GM12878 (cell line): ENCODE results near the gene CBARP. TPM values are rescaled to one million over a fixed set of nuclear protein-coding genes. Genes with fewer than 3 reads are reported as not detected.

Experiments
- ASH2L ChIP-seq: fragments of 300-600, 200-600 bp; sonication (generic); IDR thresholded peaks from 2 replicates; pipeline ENCODE4 v1.6.1; 2017; ENCODE audit warnings: low read depth, mild to moderate bottlenecking, borderline replicate concordance
- BACH1 ChIP-seq: fragments of 450-650 bp; IDR thresholded peaks from 2 replicates; pipeline ENCODE4 v1.6.1; 2017; ENCODE audit warnings: mild to moderate bottlenecking, borderline replicate concordance
- CHD2 ChIP-seq: IDR thresholded peaks from 2 replicates; pipeline ENCODE4 v1.6.1; 2011; ENCODE audit warnings: low read depth, low read length, improper control_type of control experiment, borderline replicate concordance
- DPF2 ChIP-seq: fragments of 450-650 bp; IDR thresholded peaks from 2 replicates; pipeline ENCODE4 v1.6.1; 2017; ENCODE audit warnings: mild to moderate bottlenecking
- HDAC6 ChIP-seq: fragments of 200-600 bp; sonication (generic); IDR thresholded peaks from one replicate; pipeline ENCODE4 v1.8.0; 2017; ENCODE audit warnings: antibody characterized with exemption; ENCODE audit not compliant: unreplicated experiment
- IRF5 ChIP-seq: fragments of 450-650 bp; IDR thresholded peaks from 2 replicates; pipeline ENCODE4 v1.6.1; 2017; ENCODE audit warnings: borderline replicate concordance
- MEF2A ChIP-seq: IDR thresholded peaks from 2 replicates; pipeline ENCODE4 v1.6.1; 2011; ENCODE audit warnings: low read depth, mild to moderate bottlenecking, low read length, moderate library complexity; ENCODE audit not compliant: insufficient read depth
- MEF2B ChIP-seq: fragments of 450-650 bp; IDR thresholded peaks from 2 replicates; pipeline ENCODE4 v1.6.1; 2018; ENCODE audit warnings: mild to moderate bottlenecking, moderate library complexity; ENCODE audit not compliant: partially characterized antibody, poor library complexity, severe bottlenecking
- NRF1 ChIP-seq: conservative IDR thresholded peaks from 2 replicates; pipeline ENCODE4 v1.6.1; 2011; ENCODE audit warnings: mild to moderate bottlenecking, low read depth, low read length, improper control_type of control experiment
- RB1 ChIP-seq: fragments of 450-650 bp; formaldehyde crosslinking; IDR thresholded peaks from 2 replicates; pipeline ENCODE4 v1.6.1; 2017; ENCODE audit warnings: mild to moderate bottlenecking, borderline replicate concordance
- SREBF1 ChIP-seq: IDR thresholded peaks from 2 replicates; pipeline ENCODE4 v1.6.1; 2012; ENCODE audit warnings: mild to moderate bottlenecking, low read length
- STAT3 ChIP-seq: IDR thresholded peaks from 2 replicates; pipeline ENCODE4 v1.6.1; 2011; ENCODE audit warnings: low read depth, low read length, improper control_type of control experiment
- ZNF24 ChIP-seq: fragments of 450-650 bp; IDR thresholded peaks from 2 replicates; pipeline ENCODE4 v1.6.1; 2017; ENCODE audit warnings: antibody characterized with exemption, mild to moderate bottlenecking
- ZZZ3 ChIP-seq: IDR thresholded peaks from 2 replicates; pipeline ENCODE4 v1.6.1; 2011; ENCODE audit warnings: low read depth; ENCODE audit not compliant: control insufficient read depth, insufficient read length
- polyA plus RNA-seq, 11 experiments: library from polyadenylated mRNA; depleted of rRNA in 4 of 11; unstranded in 6 of 11; stranded (reverse) in 5 of 11; fragments of >200 nt; fragmentation: Nextera tagmentation in 4 of 11; fragmentation: Illumina TruSeq in 1 of 11; extraction: Ambion mirVana in 4 of 11; extraction: Trizol in 1 of 11; gene quantifications; 1 replicate in 1 of 11; 2 replicates in 10 of 11; pipeline versions ENCODE4 v1.2.1 to v1.2.3, GENCODE V29; 2011 to 2016; ENCODE audit warnings: inconsistent platforms in 2 of 11, missing spikeins in 2 of 11, low read depth in 1 of 11
- total RNA-seq, 4 experiments: library from RNA; depleted of rRNA in 3 of 4; stranded (reverse); fragments of >200 nt in 3 of 4; fragmentation: Illumina TruSeq in 1 of 4; extraction: Trizol in 1 of 4; gene quantifications; 2 replicates each; pipeline versions ENCODE4 v1.2.1 to v1.2.3, GENCODE V29; 2013 to 2021
- TF ChIP-seq, protein P1 (sequence below): fragments of 450-650 bp; IDR thresholded peaks from 2 replicates; pipeline ENCODE4 v1.6.1; 2017; ENCODE audit warnings: antibody characterized with exemption, mild to moderate bottlenecking, moderate library complexity
- TF ChIP-seq, protein P2 (sequence below): fragments of 450-650 bp; IDR thresholded peaks from 2 replicates; pipeline ENCODE4 v1.6.1; 2016; ENCODE audit warnings: mild to moderate bottlenecking, moderate library complexity, borderline replicate concordance
- TF ChIP-seq, protein P3 (sequence below): fragments of 450-650 bp; IDR thresholded peaks from 2 replicates; pipeline ENCODE4 v1.6.1; 2017; ENCODE audit warnings: mild to moderate bottlenecking, moderate library complexity

The CBARP gene
- total and polyA plus RNA-seq, 10 of the 15 experiments (the other 5 are each of a cell fraction or from before 2014, with no cell fraction given), result 0.04 to 0.59 (median 0.18) TPM; not detected in 3

GRCh38 chr19:1269478-1270212 lies 31.8 kb upstream of the CBARP start (continued):
- TF ChIP-seq, protein P1, sequence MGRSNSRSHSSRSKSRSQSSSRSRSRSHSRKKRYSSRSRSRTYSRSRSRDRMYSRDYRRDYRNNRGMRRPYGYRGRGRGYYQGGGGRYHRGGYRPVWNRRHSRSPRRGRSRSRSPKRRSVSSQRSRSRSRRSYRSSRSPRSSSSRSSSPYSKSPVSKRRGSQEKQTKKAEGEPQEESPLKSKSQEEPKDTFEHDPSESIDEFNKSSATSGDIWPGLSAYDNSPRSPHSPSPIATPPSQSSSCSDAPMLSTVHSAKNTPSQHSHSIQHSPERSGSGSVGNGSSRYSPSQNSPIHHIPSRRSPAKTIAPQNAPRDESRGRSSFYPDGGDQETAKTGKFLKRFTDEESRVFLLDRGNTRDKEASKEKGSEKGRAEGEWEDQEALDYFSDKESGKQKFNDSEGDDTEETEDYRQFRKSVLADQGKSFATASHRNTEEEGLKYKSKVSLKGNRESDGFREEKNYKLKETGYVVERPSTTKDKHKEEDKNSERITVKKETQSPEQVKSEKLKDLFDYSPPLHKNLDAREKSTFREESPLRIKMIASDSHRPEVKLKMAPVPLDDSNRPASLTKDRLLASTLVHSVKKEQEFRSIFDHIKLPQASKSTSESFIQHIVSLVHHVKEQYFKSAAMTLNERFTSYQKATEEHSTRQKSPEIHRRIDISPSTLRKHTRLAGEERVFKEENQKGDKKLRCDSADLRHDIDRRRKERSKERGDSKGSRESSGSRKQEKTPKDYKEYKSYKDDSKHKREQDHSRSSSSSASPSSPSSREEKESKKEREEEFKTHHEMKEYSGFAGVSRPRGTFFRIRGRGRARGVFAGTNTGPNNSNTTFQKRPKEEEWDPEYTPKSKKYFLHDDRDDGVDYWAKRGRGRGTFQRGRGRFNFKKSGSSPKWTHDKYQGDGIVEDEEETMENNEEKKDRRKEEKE, result peak; percentile 65; the same call in 1 of the 2 replicates
- TF ChIP-seq IRF5 (no peak), ZNF24 (no peak), STAT3 (no peak), HDAC6 (no peak), MEF2B (peak; percentile 15), DPF2 (peak; percentile 91), ZZZ3 (no peak), CHD2 (peak; percentile 16; the same call in 1 of the 2 replicates), BACH1 (peak; percentile 95), MEF2A (no peak), NRF1 (peak; percentile 88), RB1 (peak; percentile 94; the same call in 1 of the 2 replicates), ASH2L (no peak), SREBF1 (no peak)
- TF ChIP-seq, protein P2, sequence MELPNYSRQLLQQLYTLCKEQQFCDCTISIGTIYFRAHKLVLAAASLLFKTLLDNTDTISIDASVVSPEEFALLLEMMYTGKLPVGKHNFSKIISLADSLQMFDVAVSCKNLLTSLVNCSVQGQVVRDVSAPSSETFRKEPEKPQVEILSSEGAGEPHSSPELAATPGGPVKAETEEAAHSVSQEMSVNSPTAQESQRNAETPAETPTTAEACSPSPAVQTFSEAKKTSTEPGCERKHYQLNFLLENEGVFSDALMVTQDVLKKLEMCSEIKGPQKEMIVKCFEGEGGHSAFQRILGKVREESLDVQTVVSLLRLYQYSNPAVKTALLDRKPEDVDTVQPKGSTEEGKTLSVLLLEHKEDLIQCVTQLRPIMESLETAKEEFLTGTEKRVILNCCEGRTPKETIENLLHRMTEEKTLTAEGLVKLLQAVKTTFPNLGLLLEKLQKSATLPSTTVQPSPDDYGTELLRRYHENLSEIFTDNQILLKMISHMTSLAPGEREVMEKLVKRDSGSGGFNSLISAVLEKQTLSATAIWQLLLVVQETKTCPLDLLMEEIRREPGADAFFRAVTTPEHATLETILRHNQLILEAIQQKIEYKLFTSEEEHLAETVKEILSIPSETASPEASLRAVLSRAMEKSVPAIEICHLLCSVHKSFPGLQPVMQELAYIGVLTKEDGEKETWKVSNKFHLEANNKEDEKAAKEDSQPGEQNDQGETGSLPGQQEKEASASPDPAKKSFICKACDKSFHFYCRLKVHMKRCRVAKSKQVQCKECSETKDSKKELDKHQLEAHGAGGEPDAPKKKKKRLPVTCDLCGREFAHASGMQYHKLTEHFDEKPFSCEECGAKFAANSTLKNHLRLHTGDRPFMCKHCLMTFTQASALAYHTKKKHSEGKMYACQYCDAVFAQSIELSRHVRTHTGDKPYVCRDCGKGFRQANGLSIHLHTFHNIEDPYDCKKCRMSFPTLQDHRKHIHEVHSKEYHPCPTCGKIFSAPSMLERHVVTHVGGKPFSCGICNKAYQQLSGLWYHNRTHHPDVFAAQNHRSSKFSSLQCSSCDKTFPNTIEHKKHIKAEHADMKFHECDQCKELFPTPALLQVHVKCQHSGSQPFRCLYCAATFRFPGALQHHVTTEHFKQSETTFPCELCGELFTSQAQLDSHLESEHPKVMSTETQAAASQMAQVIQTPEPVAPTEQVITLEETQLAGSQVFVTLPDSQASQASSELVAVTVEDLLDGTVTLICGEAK, result 0 out of 2 replicates have a peak, but pooled peaks have one; percentile 15
- TF ChIP-seq, protein P3, sequence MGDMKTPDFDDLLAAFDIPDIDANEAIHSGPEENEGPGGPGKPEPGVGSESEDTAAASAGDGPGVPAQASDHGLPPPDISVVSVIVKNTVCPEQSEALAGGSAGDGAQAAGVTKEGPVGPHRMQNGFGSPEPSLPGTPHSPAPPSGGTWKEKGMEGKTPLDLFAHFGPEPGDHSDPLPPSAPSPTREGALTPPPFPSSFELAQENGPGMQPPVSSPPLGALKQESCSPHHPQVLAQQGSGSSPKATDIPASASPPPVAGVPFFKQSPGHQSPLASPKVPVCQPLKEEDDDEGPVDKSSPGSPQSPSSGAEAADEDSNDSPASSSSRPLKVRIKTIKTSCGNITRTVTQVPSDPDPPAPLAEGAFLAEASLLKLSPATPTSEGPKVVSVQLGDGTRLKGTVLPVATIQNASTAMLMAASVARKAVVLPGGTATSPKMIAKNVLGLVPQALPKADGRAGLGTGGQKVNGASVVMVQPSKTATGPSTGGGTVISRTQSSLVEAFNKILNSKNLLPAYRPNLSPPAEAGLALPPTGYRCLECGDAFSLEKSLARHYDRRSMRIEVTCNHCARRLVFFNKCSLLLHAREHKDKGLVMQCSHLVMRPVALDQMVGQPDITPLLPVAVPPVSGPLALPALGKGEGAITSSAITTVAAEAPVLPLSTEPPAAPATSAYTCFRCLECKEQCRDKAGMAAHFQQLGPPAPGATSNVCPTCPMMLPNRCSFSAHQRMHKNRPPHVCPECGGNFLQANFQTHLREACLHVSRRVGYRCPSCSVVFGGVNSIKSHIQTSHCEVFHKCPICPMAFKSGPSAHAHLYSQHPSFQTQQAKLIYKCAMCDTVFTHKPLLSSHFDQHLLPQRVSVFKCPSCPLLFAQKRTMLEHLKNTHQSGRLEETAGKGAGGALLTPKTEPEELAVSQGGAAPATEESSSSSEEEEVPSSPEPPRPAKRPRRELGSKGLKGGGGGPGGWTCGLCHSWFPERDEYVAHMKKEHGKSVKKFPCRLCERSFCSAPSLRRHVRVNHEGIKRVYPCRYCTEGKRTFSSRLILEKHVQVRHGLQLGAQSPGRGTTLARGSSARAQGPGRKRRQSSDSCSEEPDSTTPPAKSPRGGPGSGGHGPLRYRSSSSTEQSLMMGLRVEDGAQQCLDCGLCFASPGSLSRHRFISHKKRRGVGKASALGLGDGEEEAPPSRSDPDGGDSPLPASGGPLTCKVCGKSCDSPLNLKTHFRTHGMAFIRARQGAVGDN, result peak; percentile 87; the same call in 1 of the 2 replicates
